HUES48 (cell line): ENCODE results near the gene MEGF6.

Experiments
- H3K27ac ChIP-seq: one replicate; pipeline ENCODE4 v1.7.0; 2013; ENCODE audit warnings: low read depth, low read length, inconsistent platforms
- H3K27me3 ChIP-seq: 2 replicates; pipeline ENCODE4 v1.6.1; 2013; ENCODE audit warnings: mild to moderate bottlenecking, low read length; ENCODE audit not compliant: control insufficient read depth, insufficient read depth
- H3K36me3 ChIP-seq: 2 replicates; pipeline ENCODE4 v1.6.1; 2013; ENCODE audit warnings: low read length; ENCODE audit not compliant: control insufficient read depth, insufficient read depth
- H3K4me1 ChIP-seq: 2 replicates; pipeline ENCODE4 v1.6.1; 2013; ENCODE audit warnings: mild to moderate bottlenecking, low read length; ENCODE audit not compliant: control insufficient read depth, insufficient read depth
- H3K4me3 ChIP-seq: 2 replicates; pipeline ENCODE4 v1.5.1; 2013; ENCODE audit warnings: mild to moderate bottlenecking, low read depth, low read length
- H3K9ac ChIP-seq: 2 replicates; pipeline ENCODE4 v1.6.1; 2013; ENCODE audit warnings: mild to moderate bottlenecking, low read depth, low read length, moderate library complexity
- H3K9me3 ChIP-seq: 2 replicates; pipeline ENCODE4 v1.6.1; 2013; ENCODE audit warnings: low read length; ENCODE audit not compliant: control insufficient read depth, insufficient read depth

Gene MEGF6

GRCh38 chr1:3511306-3511705 is 100.0 kb downstream of the MEGF6 start:
- Histone ChIP-seq H3K36me3 (no peaks in the 10 kb centered on the region), H3K9ac (no peak overlapping the region; the same call in 1 of the 2 replicates), H3K4me3 (no peak overlapping the region), H3K27me3 (no peaks in the 10 kb centered on the region), H3K9me3 (no peaks in the 10 kb centered on the region), H3K27ac (no peak overlapping the region), H3K4me1 (no peaks in the 10 kb centered on the region)

DNA sequence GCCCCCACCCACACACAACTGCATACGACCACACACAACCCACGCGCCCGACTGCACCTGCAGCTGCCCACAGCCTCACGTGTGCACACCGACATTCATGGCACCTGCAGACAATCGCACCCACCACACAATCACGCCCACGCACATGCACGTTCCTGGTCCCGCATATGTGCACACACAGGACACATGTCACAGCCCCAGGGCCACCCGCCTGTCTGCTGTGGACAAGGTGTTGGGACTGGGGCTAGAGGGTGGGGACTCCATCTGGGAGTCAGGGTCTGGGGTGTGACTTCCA is 100.4 kb downstream of the MEGF6 start:
- Histone ChIP-seq H3K27me3 (no peaks in the 10 kb centered on the region), H3K9me3 (no peaks in the 10 kb centered on the region), H3K9ac (no peak overlapping the region), H3K4me1 (no peaks in the 10 kb centered on the region), H3K27ac (no peak overlapping the region), H3K36me3 (no peaks in the 10 kb centered on the region), H3K4me3 (no peak overlapping the region)

DNA sequence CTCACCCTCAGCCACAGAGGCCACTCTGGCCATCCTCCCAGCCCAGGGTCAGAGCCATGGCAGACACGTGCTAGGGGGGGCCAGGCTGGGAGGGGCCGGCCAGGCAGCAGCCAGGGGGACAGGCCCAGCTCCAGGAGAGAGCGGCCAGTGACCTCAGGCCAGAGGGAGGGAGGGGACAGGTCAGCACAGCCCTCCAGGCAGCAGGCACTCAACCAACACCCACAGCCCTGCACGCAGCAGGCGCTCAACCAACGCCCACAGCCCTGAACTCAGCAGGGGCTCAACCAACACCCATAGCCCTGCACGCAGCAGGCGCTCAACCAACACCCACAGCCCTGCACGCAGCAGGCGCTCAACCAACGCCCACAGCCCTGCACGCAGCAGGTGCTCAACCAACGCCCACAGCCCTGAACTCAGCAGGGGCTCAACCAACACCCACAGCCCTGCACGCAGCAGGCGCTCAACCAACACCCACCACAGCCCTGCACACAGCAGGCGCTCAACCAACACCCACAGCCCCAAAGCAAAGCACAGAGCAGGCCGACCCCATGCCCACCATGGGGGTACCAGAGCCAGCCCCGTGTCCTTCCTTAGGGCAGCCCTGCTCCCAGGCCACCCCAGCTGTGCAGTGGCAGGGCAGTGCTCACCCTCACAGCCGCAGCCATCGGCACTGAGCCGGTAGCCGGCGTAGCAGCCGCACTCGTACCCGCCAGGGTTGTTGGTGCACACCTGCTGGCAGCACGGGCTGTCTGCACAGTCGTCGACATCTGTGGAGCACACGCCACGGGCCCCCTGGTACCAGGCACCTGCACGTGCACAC is 101.0 kb downstream of the MEGF6 start:
- Histone ChIP-seq H3K4me1 (no peaks in the 10 kb centered on the region), H3K9ac (no peak overlapping the region), H3K27ac (no peak overlapping the region), H3K9me3 (no peaks in the 10 kb centered on the region), H3K4me3 (no peak overlapping the region), H3K27me3 (no peaks in the 10 kb centered on the region), H3K36me3 (no peaks in the 10 kb centered on the region)

DNA sequence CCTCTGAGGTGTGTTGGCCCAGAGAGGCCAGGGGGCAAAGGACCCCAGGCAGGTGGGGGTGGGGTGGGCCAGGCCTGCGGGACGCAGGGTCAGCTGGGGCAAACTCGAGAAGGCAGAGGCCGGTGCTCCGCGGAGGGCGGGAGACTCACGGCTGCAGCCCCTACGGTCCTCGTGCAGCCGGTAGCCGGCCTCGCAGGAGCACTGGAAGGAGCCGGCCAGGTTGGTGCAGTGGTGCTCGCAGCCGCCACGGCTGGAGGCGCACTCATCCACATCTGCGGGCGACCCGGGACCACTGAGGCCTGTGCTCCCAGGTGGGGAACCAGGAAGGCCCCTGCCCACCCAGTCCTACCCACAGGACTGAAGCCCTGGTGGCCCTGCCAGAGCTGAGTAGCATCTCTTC is 101.6 kb downstream of the MEGF6 start:
- Histone ChIP-seq H3K4me1 (no peaks in the 10 kb centered on the region), H3K4me3 (no peak overlapping the region), H3K9ac (no peak overlapping the region), H3K36me3 (no peaks in the 10 kb centered on the region), H3K9me3 (no peaks in the 10 kb centered on the region), H3K27me3 (no peaks in the 10 kb centered on the region), H3K27ac (no peak overlapping the region)

GRCh38 chr1:3508757-3509415 is 102.4 kb downstream of the MEGF6 start:
- Histone ChIP-seq H3K36me3 (no peaks in the 10 kb centered on the region), H3K9ac (no peak overlapping the region), H3K27ac (no peak overlapping the region), H3K4me1 (no peaks in the 10 kb centered on the region), H3K9me3 (no peaks in the 10 kb centered on the region), H3K4me3 (no peak overlapping the region), H3K27me3 (no peaks in the 10 kb centered on the region)

DNA sequence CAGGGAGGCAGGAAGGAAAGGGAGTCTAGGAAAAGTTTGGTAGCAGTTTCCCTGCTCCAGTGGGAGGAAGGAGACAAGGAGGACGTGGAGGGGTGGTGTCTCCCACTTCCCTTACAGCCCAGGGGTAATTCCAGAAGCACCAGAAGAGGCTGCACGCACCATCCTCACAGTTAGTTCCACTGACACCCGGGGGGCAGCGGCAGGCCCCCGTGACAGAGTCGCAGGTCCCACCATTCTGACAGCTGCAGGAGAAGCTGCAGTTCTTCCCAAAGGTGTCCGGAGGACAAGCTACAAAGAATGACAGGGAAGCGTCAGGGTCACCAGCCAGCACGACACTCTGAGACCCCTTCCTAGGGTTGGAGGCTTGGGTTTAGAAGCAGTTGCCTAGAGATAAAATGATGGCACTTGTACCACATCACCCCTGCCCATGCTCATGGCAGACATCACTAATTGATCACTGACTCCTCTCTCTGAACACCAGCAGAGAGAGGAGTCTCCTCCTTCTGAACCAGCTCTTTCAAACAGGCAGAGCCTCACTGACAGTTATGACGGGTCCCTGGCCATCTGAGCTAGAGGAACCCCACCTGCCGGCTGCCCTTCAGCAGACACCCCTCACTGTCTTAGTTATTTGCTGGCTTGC is 103.6 kb downstream of the MEGF6 start:
- Histone ChIP-seq H3K9ac (no peak overlapping the region), H3K9me3 (no peaks in the 10 kb centered on the region), H3K27me3 (no peaks in the 10 kb centered on the region), H3K36me3 (no peaks in the 10 kb centered on the region), H3K4me3 (no peak overlapping the region), H3K27ac (no peak overlapping the region), H3K4me1 (no peaks in the 10 kb centered on the region)

GRCh38 chr1:3506943-3507342 is 104.4 kb downstream of the MEGF6 start:
- Histone ChIP-seq H3K4me3 (no peak overlapping the region), H3K27me3 (no peaks in the 10 kb centered on the region), H3K27ac (no peak overlapping the region), H3K4me1 (no peaks in the 10 kb centered on the region), H3K9me3 (no peaks in the 10 kb centered on the region), H3K36me3 (no peaks in the 10 kb centered on the region), H3K9ac (no peak overlapping the region)

GRCh38 chr1:3506041-3506440 is 105.3 kb downstream of the MEGF6 start:
- Histone ChIP-seq H3K27me3 (no peaks in the 10 kb centered on the region), H3K9me3 (no peaks in the 10 kb centered on the region), H3K36me3 (no peaks in the 10 kb centered on the region), H3K27ac (no peak overlapping the region), H3K9ac (no peak overlapping the region), H3K4me3 (no peak overlapping the region), H3K4me1 (no peaks in the 10 kb centered on the region)

GRCh38 chr1:3505161-3505560 is 106.1 kb downstream of the MEGF6 start:
- Histone ChIP-seq H3K36me3 (no peaks in the 10 kb centered on the region), H3K9me3 (no peaks in the 10 kb centered on the region), H3K27ac (no peak overlapping the region), H3K9ac (no peak overlapping the region), H3K27me3 (no peaks in the 10 kb centered on the region), H3K4me1 (no peaks in the 10 kb centered on the region), H3K4me3 (no peak overlapping the region)

GRCh38 chr1:3504822-3505153 is 106.5 kb downstream of the MEGF6 start:
- Histone ChIP-seq H3K27ac (no peak overlapping the region), H3K4me3 (no peak overlapping the region), H3K27me3 (no peaks in the 10 kb centered on the region), H3K36me3 (no peaks in the 10 kb centered on the region), H3K4me1 (no peaks in the 10 kb centered on the region), H3K9me3 (no peaks in the 10 kb centered on the region), H3K9ac (no peak overlapping the region)

- H3K36me3 ChIP-seq, result no peaks in the 10 kb centered on the region
- H3K27me3 ChIP-seq, result no peaks in the 10 kb centered on the region
- no peaks in the 10 kb centered on the region for H3K4me1 ChIP-seq
- H3K9ac ChIP-seq, result no peak overlapping the region
- no peak overlapping the region for H3K4me3 ChIP-seq
- no peak overlapping the region for H3K27ac ChIP-seq
- H3K9me3 ChIP-seq, result no peaks in the 10 kb centered on the region
Observed at GRCh38 chr1:3504151-3504821, 107.0 kb downstream of the MEGF6 start.
